IPS DF 4.7 (cell line): ENCODE results near the gene ALDH3B2.
"Not testable (repeated sequence)": the region's sequence is repeated elsewhere in the genome, so short reads cannot be mapped to it uniquely, and the experiment has no call there.

Source experiments
- DNase-seq: peaks from one replicate; pipeline ENCODE4 v3.0.0-alpha.2; 2013; ENCODE audit warnings: low spot score; ENCODE audit errors: extremely low read depth

ALDH3B2 gene

GRCh38 chr11:67685641-67686332, 11.4 kb upstream of the ALDH3B2 start:
- not testable (repeated sequence) for DNase-seq

DNA sequence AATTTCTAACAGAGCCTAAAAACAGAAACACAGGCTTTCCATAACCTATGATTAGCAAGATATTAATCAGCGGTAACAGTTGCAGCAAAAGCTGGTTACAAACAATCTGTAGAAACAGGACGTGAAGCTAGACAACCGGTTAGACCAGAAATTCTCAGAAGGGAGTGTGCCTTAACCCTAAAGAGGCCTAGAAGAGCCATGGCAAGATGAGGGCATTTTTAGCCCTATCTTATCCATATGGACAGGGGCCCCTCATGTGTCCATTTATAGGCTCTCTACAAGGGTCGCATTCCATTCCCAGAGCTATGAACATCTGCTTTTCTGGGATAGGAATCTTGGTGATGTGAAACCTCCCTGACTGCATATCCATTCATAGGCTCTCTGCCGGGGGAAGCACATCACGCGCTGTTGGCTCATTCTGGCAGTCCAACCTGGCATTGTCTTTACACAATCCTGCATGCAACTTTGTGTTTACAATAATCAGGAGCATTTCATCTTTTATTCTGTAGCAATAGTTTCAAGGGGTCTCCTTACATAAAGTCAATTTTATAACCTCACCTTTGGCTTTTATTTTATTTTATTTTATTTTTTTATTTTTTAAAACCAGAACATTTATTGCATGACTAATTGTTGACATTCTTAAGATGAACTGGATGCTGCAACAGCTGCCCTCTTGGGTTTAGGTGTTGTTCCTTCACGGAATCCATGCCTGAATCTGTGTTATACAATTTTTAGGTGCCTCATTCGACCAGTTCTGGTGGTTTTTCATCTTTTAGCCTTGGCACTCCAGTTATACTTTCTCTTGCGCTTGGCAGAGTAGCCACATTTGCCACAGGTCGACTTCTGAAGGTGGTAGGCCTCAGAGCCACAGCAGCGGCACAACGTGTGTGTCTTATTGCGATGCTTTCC, 8.0 kb upstream of the ALDH3B2 start:
- DNase-seq: not testable (repeated sequence)

GRCh38 chr11:67680696-67681470, 6.5 kb upstream of the ALDH3B2 start:
- no peak for DNase-seq

DNA sequence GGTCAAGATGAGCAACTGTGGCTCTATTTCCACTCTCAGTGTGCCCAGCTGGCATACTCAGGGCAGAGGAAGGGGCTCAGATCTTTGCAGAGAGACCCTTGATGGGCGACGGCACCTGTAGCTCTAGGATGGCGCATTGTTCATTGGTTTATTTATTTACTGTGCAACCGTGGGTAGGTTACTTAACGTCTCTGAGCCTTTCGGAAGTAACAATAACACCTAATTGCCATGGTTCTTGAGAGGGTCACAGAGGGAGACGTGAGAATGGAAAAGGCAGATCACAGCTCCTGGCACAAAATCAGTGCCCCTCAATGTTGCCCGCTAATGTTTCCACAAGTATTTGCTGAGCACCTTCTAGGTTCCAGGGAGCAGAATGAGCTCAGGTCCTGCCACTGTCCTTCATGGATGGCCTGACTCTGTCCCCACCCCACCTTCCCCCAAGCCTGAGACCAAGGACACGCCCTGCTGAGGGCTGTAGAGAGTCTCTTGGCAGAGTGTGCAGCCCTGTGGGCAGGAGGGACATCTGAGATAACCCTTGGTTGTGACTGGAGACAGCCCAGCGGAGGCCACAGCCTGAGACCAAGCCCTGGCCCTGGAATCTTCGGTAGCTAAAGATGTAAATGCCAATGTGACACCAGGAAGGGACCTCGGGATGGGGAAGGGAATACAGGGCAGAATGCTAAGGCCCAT, 780 bp upstream of the ALDH3B2 start:
- no peak for DNase-seq

DNA sequence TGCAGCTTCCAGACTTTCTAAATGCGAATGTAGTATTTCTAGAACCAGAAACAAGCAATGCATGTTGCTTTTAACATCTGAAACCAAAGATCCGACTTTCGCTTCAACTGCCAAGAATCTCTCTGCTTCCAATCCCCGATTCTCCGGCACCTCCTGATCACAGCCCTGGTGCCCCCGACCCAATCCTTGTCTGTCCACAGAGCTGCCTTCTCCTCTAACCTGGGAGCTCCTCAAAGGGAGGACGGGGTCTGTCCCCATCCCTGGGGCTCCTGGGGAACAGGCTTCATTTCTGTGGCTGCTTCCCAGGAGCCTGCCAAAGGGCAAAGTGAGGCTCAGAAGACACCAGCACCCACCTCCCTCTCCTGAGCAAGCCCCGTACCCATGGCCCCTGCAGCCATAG, 521 bp downstream of the ALDH3B2 start:
- DNase-seq: no peak

GRCh38 chr11:67673358-67673757, 1.1 kb downstream of the ALDH3B2 start:
- DNase-seq: no peak

DNA sequence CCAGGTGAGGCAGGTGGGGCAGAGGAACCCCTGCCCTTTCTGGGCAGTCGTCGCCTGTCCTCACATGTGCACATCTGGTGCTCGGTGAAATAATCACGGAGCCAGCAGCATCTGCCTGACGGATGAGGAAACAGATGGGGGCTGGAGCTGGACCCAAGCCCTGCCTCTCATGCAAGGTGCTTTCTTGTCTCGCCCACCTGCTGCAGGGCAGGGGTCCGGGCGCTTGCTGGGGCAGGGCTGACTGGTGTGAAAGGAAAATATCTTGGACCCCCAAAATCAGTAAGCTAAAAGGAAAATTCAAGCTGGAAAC, 3.3 kb downstream of the ALDH3B2 start:
- DNase-seq: no peak

DNA sequence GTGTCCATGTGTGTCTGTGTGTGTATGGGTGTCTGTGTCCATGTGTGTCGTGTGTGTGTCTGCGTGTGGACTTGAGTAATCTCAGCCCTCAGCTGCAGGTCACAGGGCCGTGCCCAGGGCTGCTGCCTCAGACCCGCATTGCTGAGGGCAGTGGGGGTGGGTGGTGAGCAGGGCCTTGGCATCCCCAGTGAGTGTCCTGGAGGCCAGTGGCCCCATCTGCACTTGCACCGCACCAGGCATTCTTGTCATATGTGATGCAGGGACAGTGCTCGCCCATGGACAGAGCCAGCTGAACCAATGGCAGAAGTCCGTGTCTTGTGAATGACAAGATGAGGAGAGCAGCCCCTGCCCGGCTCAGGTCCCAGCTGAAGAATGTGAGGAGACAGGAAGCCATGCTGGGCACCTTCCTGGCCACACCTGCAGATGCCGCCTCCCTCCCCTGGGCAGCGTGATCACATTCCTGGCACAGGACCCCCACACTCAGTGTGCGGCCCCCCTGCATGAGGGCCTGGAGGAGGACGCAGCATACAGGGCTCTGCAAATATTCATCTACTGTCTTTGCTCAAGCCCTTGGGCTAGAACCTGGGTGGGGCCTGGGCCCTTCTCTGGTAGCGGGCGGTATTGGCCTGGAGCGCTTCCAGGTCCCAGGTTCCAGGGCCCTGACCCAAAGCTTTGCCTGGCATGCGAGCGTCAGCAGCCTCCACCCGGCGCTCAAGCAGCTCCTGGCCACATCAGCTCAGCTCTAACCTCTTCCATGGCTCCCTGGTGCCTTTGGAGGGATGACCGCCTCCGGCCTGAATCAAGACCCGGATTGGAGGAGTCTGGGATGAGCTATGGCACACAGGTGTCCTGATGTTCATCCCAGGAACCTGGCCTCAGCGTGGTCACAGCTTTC, 3.9 kb downstream of the ALDH3B2 start:
- no peak for DNase-seq

- no peak for DNase-seq
Observed at GRCh38 chr11:67668192-67668551, 6.3 kb downstream of the ALDH3B2 start.

DNA sequence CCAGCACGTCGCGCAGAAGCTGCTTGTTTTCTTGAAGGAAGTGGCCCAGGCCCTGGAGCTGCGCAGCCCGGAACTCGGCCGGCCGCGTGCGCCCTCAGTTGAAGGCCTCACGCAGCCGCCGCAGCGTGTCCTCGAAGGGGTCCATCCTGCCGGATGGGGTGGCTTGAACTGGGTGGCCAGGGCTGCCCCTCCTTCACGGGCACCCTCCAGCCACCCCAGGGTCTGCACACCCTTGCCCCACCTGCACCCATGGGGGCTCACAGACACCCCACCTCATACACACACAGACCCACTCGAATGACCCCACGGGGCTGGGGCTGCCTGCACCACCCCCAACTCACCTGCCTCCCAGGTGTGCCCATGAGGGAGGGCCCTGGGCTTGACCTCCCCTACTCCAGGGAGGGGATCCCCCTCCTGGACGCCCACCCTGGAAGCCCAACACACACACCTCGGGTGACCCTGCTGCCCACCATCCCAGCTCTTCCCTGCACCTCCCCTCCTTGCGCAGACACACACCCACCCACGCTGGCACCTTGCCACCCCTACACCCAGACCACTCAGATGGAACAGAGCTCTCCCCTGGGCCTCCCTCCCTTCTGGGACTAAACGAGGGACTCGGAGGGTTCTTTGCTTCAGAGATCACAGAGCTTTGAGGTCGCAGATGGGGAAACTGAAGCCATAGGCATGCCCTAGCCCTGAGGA, 6.8 kb downstream of the ALDH3B2 start:
- DNase-seq: no peak

GRCh38 chr11:67666676-67667489, 7.5 kb downstream of the ALDH3B2 start:
- no peak for DNase-seq

- DNase-seq: no peak
Observed at GRCh38 chr11:67666303-67666645, 8.1 kb downstream of the ALDH3B2 start.

DNA sequence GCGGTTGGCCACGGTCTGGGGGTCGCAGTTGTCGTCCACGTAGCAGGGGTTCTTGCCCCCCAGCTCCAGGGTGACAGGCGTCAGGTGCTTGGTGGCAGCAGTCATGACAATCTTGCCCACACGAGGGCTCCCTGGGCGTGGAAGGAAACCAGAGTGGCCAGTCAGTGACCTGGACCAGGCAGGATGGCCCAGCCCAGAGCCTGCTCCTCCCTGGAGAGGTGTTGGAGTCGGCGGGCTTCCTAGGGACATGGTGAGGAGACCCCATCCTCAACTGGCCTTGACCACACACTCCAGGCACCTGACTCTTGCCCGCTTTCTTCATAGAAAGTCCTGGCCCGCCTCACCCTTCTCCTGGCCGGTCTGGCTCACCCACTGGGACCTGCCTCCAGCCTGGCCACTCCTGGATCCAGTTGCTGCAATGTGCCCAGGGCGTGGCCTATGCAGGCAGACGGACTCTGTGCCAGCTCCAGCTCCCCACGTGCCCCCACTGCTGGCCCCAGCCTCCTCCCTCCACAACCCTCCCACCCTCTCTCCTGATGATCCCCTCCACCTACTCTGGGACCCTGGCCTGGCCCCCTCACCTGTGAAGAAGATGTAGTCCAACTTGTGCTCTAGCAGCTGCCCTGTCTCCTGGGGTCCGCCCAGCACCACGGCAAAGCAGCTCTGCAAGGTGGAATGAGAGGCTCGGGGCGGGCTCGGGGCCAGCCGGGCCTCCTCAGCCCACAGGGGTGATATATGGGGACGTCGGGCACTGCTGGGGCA, 8.7 kb downstream of the ALDH3B2 start:
- no peak for DNase-seq

DNA sequence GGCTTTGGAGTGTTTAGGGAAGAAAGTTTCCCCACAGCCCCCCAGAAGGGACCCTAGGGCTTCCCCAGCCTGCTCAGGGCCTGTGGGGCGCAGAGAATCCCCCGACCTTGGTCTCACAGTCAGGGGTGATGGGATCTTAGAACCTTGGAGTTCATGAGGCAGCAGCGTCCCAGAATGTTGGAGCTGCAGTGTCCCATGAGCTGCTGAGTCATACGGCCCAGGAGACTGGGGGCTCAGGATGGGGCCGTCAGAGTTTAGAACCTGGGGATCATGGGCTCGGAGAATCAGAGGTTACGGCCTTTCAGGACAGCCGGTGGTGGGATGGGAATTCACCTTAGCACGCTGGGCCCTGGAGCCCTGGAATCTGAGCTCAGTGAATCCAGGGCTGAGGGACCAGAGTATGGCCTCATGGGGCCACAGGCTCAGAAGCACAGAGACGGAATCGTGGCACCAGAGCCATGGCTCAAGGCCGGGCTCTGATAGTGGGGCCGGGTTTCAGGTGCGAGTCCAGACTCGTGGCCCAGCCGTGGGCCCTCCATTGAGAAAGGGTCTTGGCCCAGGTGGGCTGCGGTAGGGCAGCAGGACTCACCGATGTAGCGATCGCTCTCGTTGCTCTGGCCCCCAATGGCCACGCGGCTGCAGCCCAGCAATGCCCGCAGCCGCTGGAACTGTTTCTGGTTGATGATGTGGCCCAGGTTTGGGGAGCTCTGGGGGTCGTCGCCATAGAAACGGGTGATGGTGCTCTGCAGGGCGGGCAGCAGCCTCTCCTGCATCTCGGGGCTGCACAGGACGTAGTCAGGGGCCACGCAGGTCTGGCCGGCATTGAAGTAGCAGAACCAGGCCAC, 9.5 kb downstream of the ALDH3B2 start:
- no peak for DNase-seq

DNA sequence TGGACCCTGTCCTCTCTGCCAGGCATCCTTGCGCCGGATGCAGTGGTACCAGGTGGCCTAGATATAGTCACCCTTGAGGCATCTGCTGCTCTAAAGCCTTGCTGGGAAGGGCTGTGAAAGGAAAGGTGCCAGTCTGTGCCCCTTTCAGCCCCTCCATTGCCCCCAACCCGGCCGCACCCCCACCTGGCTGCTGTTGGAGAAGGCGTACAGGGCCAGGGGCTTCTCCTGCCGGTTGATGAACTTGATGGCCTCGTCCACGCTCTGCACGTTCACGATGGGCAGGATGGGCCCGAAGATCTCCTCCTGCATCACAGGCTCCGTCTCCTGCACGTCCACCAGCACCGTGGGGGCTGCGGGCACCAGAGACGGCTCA, 10.2 kb downstream of the ALDH3B2 start:
- no peak for DNase-seq

GRCh38 chr11:67663532-67664212, 10.8 kb downstream of the ALDH3B2 start:
- DNase-seq: no peak
